Measurements from ENCODE around the gene NOS3. TPM values are rescaled to one million over a fixed set of nuclear protein-coding genes. Genes with fewer than 3 reads are reported as not detected.
"Not testable (repeated sequence)": the region's sequence is repeated elsewhere in the genome, so short reads cannot be mapped to it uniquely, and the experiment has no call there.

The NOS3 gene
- total and polyA plus RNA-seq, 2 donors from 2014 or later: 9.3 to 51.7 TPM

DNA sequence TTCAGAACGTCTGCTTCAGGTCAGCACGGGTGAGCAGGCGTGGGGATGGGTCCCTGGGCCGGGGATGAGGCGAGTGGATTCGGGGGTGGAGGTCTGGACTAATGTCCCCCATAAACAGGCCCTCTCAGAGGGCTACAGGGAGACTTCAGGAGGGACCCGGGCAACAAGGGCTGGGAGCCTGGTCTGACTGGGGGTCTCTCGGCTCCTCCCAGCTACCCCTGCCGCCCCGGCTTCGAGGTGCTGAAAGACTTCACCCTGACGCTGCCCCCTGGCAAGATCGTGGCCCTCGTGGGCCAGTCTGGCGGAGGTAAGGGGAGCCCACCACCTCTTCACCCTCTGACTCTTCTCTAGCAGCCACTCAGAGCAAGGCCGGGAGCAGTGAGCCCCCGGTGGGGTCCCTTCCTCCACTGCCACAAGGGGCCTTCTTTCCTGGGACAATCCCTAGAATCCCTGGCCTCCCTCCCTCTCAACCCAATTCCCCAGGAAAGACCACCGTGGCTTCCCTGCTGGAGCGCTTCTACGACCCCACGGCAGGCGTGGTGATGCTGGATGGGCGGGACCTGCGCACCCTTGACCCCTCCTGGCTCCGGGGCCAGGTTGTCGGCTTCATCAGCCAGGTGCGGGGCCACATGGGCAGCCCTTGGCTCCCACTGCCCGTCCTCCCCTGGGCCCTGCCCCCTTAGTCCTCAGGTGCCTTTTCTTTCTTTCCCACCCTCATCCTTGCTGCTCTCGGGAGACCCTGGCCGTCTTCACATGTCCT is 50.0 kb downstream of the NOS3 start:
- H3K4me3 ChIP-seq (ENCODE audit: low read length in 3 of 3): no peak overlapping the region
- H3K27ac ChIP-seq (ENCODE audit: low read depth in 2 of 2, low read length in 2 of 2): no peak overlapping the region
- intact Hi-C loops (cut with DNase I): no loop called here
- no peak for DNase-seq
- TF ChIP-seq, protein P1, sequence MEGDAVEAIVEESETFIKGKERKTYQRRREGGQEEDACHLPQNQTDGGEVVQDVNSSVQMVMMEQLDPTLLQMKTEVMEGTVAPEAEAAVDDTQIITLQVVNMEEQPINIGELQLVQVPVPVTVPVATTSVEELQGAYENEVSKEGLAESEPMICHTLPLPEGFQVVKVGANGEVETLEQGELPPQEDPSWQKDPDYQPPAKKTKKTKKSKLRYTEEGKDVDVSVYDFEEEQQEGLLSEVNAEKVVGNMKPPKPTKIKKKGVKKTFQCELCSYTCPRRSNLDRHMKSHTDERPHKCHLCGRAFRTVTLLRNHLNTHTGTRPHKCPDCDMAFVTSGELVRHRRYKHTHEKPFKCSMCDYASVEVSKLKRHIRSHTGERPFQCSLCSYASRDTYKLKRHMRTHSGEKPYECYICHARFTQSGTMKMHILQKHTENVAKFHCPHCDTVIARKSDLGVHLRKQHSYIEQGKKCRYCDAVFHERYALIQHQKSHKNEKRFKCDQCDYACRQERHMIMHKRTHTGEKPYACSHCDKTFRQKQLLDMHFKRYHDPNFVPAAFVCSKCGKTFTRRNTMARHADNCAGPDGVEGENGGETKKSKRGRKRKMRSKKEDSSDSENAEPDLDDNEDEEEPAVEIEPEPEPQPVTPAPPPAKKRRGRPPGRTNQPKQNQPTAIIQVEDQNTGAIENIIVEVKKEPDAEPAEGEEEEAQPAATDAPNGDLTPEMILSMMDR (IDR thresholded peaks at IDR 0.05; ENCODE audit: borderline replicate concordance, extremely low read depth, insufficient read depth): no peak
- peaks cover 0 to 9% (median 0%) of the 10 kb centered on the region in 3 donors for H3K4me1 ChIP-seq (ENCODE audit: control insufficient read depth in 2 of 3, insufficient read depth in 2 of 3, low read depth in 1 of 3, low read length in 3 of 3)
- no peak overlapping the region for H3K9ac ChIP-seq (ENCODE audit: low read length in 3 of 3)
- H3K36me3 ChIP-seq (ENCODE audit: control insufficient read depth in 2 of 3, insufficient read depth in 3 of 3, low read length in 3 of 3): peaks cover 2 to 3% (median 2%) of the 10 kb centered on the region in 3 donors
- FAIRE-seq: no peak
- no peaks in the 10 kb centered on the region for H3K27me3 ChIP-seq (ENCODE audit: control insufficient read depth, insufficient read depth, low read length)
- no peaks in the 10 kb centered on the region for H3K9me3 ChIP-seq (ENCODE audit: control insufficient read depth in 2 of 3, insufficient read depth in 1 of 3, low read length in 3 of 3)

DNA sequence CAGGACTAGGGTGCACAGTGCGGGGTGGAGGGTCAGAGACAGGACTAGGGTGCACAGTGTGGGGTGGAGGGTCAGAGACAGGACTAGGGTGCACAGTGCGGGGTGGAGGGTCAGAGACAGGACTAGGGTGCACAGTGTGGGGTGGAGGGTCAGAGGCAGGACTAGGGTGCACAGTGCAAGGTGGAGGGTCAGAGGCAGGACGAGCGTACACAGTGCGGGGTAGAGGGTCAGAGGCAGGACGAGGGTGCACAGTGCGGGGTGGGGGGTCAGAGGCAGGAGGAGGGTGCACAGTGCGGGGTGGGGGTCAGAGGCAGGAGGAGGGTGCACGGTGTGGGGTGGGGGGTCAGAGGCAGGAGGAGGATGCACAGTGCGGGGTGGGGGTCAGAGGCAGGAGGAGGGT is 52.6 kb downstream of the NOS3 start:
- FAIRE-seq; DNase-seq; H3K27ac ChIP-seq (ENCODE audit: low read depth in 2 of 2, low read length in 2 of 2); H3K9ac ChIP-seq (ENCODE audit: low read length in 3 of 3); H3K9me3 ChIP-seq (ENCODE audit: control insufficient read depth in 2 of 3, insufficient read depth in 1 of 3, low read length in 3 of 3); H3K4me1 ChIP-seq (ENCODE audit: control insufficient read depth in 2 of 3, insufficient read depth in 2 of 3, low read depth in 1 of 3, low read length in 3 of 3); H3K27me3 ChIP-seq (ENCODE audit: control insufficient read depth, insufficient read depth, low read length); H3K4me3 ChIP-seq (ENCODE audit: low read length in 3 of 3); intact Hi-C loops (cut with DNase I); H3K36me3 ChIP-seq (ENCODE audit: control insufficient read depth in 2 of 3, insufficient read depth in 3 of 3, low read length in 3 of 3): not testable (repeated sequence)

DNA sequence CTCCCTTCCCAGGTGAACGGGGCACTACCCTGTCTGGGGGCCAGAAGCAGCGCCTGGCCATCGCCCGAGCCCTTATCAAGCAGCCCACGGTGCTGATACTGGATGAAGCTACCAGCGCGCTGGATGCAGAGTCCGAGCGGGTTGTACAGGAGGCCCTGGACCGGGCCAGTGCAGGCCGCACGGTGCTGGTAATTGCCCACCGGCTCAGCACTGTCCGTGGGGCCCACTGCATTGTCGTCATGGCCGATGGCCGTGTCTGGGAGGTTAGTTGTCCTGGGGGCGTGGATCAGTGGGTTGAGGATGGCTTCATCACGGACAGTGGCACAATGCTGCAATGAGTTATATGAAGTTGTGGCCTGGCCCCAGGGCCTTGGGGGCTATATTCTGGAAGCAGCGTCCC is 53.1 kb downstream of the NOS3 start:
- no peaks in the 10 kb centered on the region for H3K27me3 ChIP-seq (ENCODE audit: control insufficient read depth, insufficient read depth, low read length)
- H3K4me3 ChIP-seq (ENCODE audit: low read length in 3 of 3): no peak overlapping the region
- intact Hi-C loops (cut with DNase I): no loop called here
- H3K4me1 ChIP-seq (ENCODE audit: control insufficient read depth in 2 of 3, insufficient read depth in 2 of 3, low read depth in 1 of 3, low read length in 3 of 3): peaks cover 0 to 4% (median 0%) of the 10 kb centered on the region in 3 donors
- FAIRE-seq (no peak), DNase-seq (peak in 1 of 5 donors; percentile 75)
- peaks cover 0 to 3% (median 0%) of the 10 kb centered on the region in 3 donors for H3K36me3 ChIP-seq (ENCODE audit: control insufficient read depth in 2 of 3, insufficient read depth in 3 of 3, low read length in 3 of 3)
- H3K27ac ChIP-seq (ENCODE audit: low read depth in 2 of 2, low read length in 2 of 2): no peak overlapping the region
- H3K9me3 ChIP-seq (ENCODE audit: control insufficient read depth in 2 of 3, insufficient read depth in 1 of 3, low read length in 3 of 3): no peaks in the 10 kb centered on the region
- TF ChIP-seq, protein P1 (IDR thresholded peaks at IDR 0.05; ENCODE audit: borderline replicate concordance, extremely low read depth, insufficient read depth): no peak
- H3K9ac ChIP-seq (ENCODE audit: low read length in 3 of 3): no peak overlapping the region

DNA sequence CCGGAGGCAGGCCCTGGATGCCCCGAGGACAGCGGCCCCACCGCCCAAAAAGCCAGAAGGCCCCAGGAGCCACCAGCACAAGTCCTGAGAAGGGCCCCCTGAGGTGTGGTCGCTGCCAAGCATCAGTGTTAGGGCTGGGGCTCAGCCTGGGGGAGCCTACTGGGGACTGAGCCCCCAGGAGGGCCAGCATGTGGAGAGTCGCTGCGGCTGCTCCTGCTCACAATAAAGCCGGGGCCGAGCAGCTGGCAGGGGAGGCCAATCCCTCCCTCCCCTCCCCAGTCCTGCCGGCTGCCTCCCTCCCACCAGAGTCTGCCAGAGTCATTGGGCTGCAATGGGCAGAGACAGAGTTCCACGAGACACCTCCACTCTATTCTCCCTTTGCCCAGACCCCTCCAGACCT is 54.4 kb downstream of the NOS3 start:
- TF ChIP-seq, protein P1 (IDR thresholded peaks at IDR 0.05; ENCODE audit: borderline replicate concordance, extremely low read depth, insufficient read depth): no peak
- H3K9me3 ChIP-seq (ENCODE audit: control insufficient read depth in 2 of 3, insufficient read depth in 1 of 3, low read length in 3 of 3): no peaks in the 10 kb centered on the region
- FAIRE-seq (no peak), DNase-seq (peak in 1 of 5 donors; percentile 69)
- H3K4me3 ChIP-seq (ENCODE audit: low read length in 3 of 3): no peak overlapping the region
- H3K27me3 ChIP-seq (ENCODE audit: control insufficient read depth, insufficient read depth, low read length): no peaks in the 10 kb centered on the region
- H3K4me1 ChIP-seq (ENCODE audit: control insufficient read depth in 2 of 3, insufficient read depth in 2 of 3, low read depth in 1 of 3, low read length in 3 of 3): no peaks in the 10 kb centered on the region
- intact Hi-C loops (cut with DNase I): no loop called here
- peaks cover 0 to 3% (median 0%) of the 10 kb centered on the region in 3 donors for H3K36me3 ChIP-seq (ENCODE audit: control insufficient read depth in 2 of 3, insufficient read depth in 3 of 3, low read length in 3 of 3)
- no peak overlapping the region for H3K27ac ChIP-seq (ENCODE audit: low read depth in 2 of 2, low read length in 2 of 2)
- H3K9ac ChIP-seq (ENCODE audit: low read length in 3 of 3): no peak overlapping the region
